Lower leg skin (tissue), 4 donors: ENCODE data around the gene UVSSA. TPM values are rescaled to one million over a fixed set of nuclear protein-coding genes. Genes with fewer than 3 reads are reported as not detected.

Experiments used
- DNase-seq, 2 donors: peaks; one replicate each; pipeline ENCODE4 v3.0.0-alpha.2; 2019; ENCODE audit warnings: low spot score in 2 of 2
- H3K4me3 ChIP-seq: fragments of 200-600 bp; sonication (generic); 2 replicates; pipeline ENCODE4 v1.5.1; 2017; ENCODE audit warnings: mild to moderate bottlenecking, low read depth; ENCODE audit not compliant: poor library complexity, severe bottlenecking
- POLR2A ChIP-seq, 2 donors: fragments of 450-650 bp; IDR thresholded peaks; one replicate each; pipeline ENCODE4 v1.6.1; 2016 to 2017; ENCODE audit warnings: antibody characterized with exemption in 2 of 2, mild to moderate bottlenecking in 1 of 2, moderate library complexity in 1 of 2
- WGBS, 2 donors: methylation state at CpG; one replicate each; pipeline ENCODE4 v1.1.5; 2018; 5-methylcytosine and 5-hydroxymethylcytosine counted together
- intact Hi-C: fragments of 100-400 bp; cut with DNase I; formaldehyde crosslinking; loops from one replicate; pipeline ENCODE4 v1.15.0; 2023; ENCODE audit warnings: low total_unique reads
- total RNA-seq, 4 donors: library from RNA; depleted of rRNA; stranded (reverse); fragments of >200 nt; gene quantifications; one replicate each; pipeline ENCODE4 v1.1.0, GENCODE V29; 2016
- TF ChIP-seq, protein P1 (sequence below), 3 donors: fragments of 450-650 bp; IDR thresholded peaks; one replicate each; pipeline ENCODE4 v1.5.1; 2016; ENCODE audit warnings: antibody characterized with exemption in 3 of 3, mild to moderate bottlenecking in 3 of 3, moderate library complexity in 2 of 3

UVSSA gene
- total RNA-seq, 4 donors from 2014 or later: 18.2 to 57.4 (median 25.7) TPM

DNA sequence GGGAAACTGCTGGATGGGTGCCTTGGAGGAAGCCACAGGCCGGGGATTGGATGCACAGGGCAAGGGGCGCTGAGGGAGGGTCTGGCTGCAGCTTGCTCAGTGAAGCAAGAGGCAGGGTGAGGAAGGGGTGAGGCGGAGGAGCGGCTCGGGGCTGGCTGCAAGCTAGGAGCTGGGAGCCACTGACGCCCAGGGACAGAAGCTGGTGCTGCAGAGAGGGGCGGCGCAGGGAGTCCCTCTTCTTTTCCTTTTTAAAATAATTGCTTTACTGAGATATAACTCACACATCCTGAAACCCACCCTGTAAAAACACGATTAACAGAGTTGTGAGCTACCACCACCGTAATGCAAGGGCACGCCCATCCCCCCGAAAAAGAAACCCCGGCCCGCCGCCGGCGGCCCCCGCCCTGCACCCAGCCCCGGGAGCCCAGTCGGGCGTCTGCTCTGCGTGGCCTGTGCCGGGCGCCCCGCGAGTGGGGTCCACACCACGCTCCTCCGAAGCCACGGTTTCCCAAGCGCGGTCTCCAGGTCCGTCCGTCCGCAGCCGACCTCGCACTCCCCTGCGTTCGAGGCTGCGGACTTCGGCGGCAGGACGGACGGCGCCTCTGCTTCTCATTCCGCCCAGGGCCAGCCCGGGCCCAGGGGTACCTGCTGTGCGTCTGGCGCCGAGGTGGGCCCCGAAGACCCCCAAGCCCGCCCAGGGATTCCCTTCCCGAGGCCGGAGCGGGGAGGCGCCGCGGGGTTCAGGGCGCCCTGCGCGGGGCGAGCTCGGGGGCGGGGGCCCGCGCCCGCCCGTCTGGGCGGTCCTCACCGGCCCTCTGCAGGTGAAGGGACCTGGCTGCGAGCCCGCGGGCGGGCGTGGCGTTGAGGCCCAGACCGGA is 866 bp upstream of the UVSSA start:
- DNase-seq: peak; percentile 27 to 93
- intact Hi-C loops: loop anchor here (5.0 kb wide), 1 partner anchor 99 kb away; the partner anchor contains the start of gene CTBP1

DNA sequence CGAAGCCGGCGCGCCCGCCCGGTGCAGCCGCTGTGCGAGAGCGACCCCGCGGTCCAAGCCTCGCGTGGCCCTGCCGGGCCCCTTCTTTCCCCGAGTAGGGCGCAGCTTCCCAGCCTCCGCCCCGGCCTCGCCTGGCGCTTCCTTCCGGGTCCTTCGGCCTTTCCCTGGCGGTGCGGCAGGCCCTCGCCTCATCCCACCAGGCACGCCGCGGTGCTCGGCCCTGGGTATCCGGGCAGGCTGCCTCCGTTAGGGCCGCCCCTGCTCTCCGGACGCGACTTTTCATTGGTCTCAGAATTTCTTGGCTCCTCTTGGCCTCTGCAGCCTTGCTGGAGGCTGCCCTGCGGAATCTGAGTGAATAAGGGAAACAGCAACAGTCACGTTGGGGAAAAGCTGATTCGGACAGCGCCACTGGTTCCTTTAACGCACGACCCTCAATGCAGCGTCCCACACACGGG is 429 bp downstream of the UVSSA start:
- TF ChIP-seq POLR2A (IDR thresholded peaks at IDR 0.05): no peak
- peak overlapping the region; percentile 56 for H3K4me3 ChIP-seq
- DNase-seq: peak; percentile 69 to 95
- WGBS, 2 donors: 1% methylated on average over 16 to 35 of the region's 43 CpGs
- intact Hi-C loops: loop anchor here (5.0 kb wide), 1 partner anchor 100 kb away; the partner anchor contains the start of gene CTBP1

More for the DNA sequence above, 866 bp upstream of the UVSSA start:
- peak overlapping the region; percentile 85 for H3K4me3 ChIP-seq
- TF ChIP-seq POLR2A (IDR thresholded peaks at IDR 0.05): no peak
- TF ChIP-seq, protein P1, sequence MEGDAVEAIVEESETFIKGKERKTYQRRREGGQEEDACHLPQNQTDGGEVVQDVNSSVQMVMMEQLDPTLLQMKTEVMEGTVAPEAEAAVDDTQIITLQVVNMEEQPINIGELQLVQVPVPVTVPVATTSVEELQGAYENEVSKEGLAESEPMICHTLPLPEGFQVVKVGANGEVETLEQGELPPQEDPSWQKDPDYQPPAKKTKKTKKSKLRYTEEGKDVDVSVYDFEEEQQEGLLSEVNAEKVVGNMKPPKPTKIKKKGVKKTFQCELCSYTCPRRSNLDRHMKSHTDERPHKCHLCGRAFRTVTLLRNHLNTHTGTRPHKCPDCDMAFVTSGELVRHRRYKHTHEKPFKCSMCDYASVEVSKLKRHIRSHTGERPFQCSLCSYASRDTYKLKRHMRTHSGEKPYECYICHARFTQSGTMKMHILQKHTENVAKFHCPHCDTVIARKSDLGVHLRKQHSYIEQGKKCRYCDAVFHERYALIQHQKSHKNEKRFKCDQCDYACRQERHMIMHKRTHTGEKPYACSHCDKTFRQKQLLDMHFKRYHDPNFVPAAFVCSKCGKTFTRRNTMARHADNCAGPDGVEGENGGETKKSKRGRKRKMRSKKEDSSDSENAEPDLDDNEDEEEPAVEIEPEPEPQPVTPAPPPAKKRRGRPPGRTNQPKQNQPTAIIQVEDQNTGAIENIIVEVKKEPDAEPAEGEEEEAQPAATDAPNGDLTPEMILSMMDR (IDR thresholded peaks at IDR 0.05): no peak
- 0 to 1% methylated on average over 23 to 31 of the region's 76 CpGs for WGBS, 2 donors

DNA sequence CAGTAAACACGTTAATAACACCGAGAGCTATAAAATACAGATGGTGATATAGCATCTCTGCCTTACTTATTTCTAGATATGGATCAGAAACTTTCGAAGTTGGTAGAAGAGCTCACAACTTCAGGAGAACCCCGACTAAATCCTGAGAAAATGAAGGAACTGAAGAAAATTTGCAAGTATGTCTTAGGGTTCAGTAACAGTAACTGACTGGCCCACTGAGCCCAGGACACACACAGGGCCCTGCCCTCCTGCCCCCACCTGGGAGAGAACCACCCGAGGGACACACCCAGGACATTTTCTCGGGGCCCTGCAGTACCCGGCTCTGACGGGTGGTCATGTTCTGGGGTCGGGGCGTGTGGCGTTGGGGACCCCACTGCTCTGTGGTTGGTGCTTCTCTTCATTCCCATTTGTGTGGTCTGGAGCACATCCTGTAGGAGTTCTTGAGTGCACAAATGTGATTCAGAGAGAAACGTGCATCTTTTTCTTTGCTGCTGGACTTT is 1.1 kb downstream of the UVSSA start:
- WGBS, 2 donors: 68 to 82% methylated on average over 12 of the region's 12 CpGs
- TF ChIP-seq, protein P1 (IDR thresholded peaks at IDR 0.05): no peak
- no peak for TF ChIP-seq POLR2A (IDR thresholded peaks at IDR 0.05)
- H3K4me3 ChIP-seq: no peak overlapping the region
- DNase-seq: no peak
- intact Hi-C loops: loop anchor here (5.0 kb wide), 1 partner anchor 101 kb away; the partner anchor contains the start of gene CTBP1

DNA sequence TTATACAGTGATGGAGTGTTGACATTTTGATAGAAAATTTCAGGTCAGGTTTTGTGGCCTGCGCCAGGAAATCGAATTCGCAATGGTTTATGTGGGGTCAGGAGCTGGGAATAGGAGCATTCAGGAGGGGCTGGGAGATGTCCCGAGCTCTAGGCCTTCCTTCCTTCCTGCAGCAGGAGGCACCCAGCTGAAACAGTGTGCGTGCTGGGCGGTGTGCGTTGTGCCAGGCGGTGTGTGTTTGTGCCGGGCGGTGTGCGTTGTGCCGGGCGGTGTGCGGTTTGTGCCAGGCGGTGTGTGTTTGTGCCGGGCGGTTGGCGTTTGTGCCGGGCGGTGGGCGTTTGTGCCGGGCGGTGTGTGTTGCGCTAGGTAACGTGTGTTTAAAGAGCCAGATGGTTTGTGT is 1.7 kb downstream of the UVSSA start:
- intact Hi-C loops: loop anchor here (5.0 kb wide), 1 partner anchor 101 kb away; the partner anchor contains the start of gene CTBP1
- WGBS, 2 donors: 89 to 93% methylated on average over 25 of the region's 25 CpGs
- DNase-seq: no peak
- no peak overlapping the region for H3K4me3 ChIP-seq
- TF ChIP-seq, protein P1 (IDR thresholded peaks at IDR 0.05): no peak
- no peak for TF ChIP-seq POLR2A (IDR thresholded peaks at IDR 0.05)

DNA sequence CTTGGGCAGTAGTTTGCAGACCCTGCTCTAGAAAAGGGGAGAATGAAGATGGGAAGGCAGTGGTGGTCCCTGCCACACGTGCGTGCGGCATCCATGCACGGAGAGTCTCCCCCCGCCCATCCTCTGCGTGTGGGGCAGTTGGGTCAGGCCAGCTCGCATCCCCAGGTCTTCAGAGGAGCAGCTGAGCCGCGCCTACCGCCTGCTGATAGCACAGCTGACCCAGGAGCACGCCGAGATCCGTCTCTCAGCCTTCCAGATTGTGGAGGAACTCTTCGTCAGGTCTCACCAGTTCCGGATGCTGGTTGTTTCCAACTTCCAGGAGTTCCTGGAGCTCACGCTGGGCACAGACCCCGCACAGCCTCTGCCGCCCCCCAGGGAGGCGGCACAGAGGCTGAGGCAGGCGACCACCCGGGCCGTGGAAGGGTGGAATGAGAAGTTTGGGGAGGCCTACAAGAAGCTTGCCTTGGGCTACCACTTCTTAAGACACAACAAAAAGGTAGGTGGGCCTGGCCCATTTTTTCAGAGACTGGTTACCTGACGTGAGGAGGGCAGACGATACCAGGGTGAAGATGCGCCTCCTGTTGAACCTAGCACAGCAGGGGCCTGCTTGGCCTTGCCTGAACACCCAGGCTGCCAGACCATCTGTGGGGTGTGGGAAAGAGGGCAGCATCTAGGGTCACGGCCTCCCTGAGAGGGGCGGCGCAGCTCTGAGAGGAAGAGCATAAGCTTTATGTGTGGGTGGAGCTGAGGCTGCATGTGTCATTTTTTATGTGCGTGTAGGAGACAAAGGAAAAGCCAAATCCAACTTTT is 2.6 kb downstream of the UVSSA start:
- no peak overlapping the region for H3K4me3 ChIP-seq
- WGBS, 2 donors: 89% methylated on average over 29 of the region's 29 CpGs
- intact Hi-C loops: loop anchor here (5.0 to 10.0 kb wide), 2 partner anchors 102 to 255 kb away; partner anchors contain the start of gene CTBP1
- no peak for TF ChIP-seq POLR2A (IDR thresholded peaks at IDR 0.05)
- TF ChIP-seq, protein P1 (IDR thresholded peaks at IDR 0.05): no peak
- no peak for DNase-seq
